ENCODE measurements around the gene TYW1B.
"Not testable (repeated sequence)": the region's sequence is repeated elsewhere in the genome, so short reads cannot be mapped to it uniquely, and the experiment has no call there.

TYW1B gene

GRCh38 chr7:72676880-72677279, 151.1 kb downstream of the TYW1B start:
- DNase-seq (ENCODE audit: low spot score); in situ Hi-C loops (cut with MboI; ENCODE audit: low pct_unique_long_range_greater_than_20kb, low sequenced_read_pairs, unreplicated experiment): not testable (repeated sequence)

GRCh38 chr7:72676086-72676690, 151.8 kb downstream of the TYW1B start:
- DNase-seq (ENCODE audit: low spot score); in situ Hi-C loops (cut with MboI; ENCODE audit: low pct_unique_long_range_greater_than_20kb, low sequenced_read_pairs, unreplicated experiment): not testable (repeated sequence)

GRCh38 chr7:72675686-72676085, 152.3 kb downstream of the TYW1B start:
- in situ Hi-C loops (cut with MboI; ENCODE audit: low pct_unique_long_range_greater_than_20kb, low sequenced_read_pairs, unreplicated experiment); DNase-seq (ENCODE audit: low spot score): not testable (repeated sequence)

GRCh38 chr7:72674394-72674793, 153.6 kb downstream of the TYW1B start:
- DNase-seq (ENCODE audit: low spot score) = no peak
- TF ChIP-seq CTCF (IDR thresholded peaks at IDR 0.05; ENCODE audit: extremely low read depth, insufficient read depth, missing control alignments) = no peak
- in situ Hi-C loops (cut with MboI; ENCODE audit: low pct_unique_long_range_greater_than_20kb, low sequenced_read_pairs, unreplicated experiment) = no loop called here

GRCh38 chr7:72670850-72671249, 157.2 kb downstream of the TYW1B start:
- DNase-seq (ENCODE audit: low spot score); in situ Hi-C loops (cut with MboI; ENCODE audit: low pct_unique_long_range_greater_than_20kb, low sequenced_read_pairs, unreplicated experiment): not testable (repeated sequence)

GRCh38 chr7:72668435-72668834, 159.6 kb downstream of the TYW1B start:
- in situ Hi-C loops (cut with MboI; ENCODE audit: low pct_unique_long_range_greater_than_20kb, low sequenced_read_pairs, unreplicated experiment); DNase-seq (ENCODE audit: low spot score): not testable (repeated sequence)

GRCh38 chr7:72667049-72667448, 161.0 kb downstream of the TYW1B start:
- in situ Hi-C loops (cut with MboI; ENCODE audit: low pct_unique_long_range_greater_than_20kb, low sequenced_read_pairs, unreplicated experiment); DNase-seq (ENCODE audit: low spot score): not testable (repeated sequence)

- in situ Hi-C loops (cut with MboI; ENCODE audit: low pct_unique_long_range_greater_than_20kb, low sequenced_read_pairs, unreplicated experiment); DNase-seq (ENCODE audit: low spot score): not testable (repeated sequence)
Observed at GRCh38 chr7:72648574-72648973, 179.4 kb downstream of the TYW1B start.

- in situ Hi-C loops (cut with MboI; ENCODE audit: low pct_unique_long_range_greater_than_20kb, low sequenced_read_pairs, unreplicated experiment); DNase-seq (ENCODE audit: low spot score): not testable (repeated sequence)
Observed at GRCh38 chr7:72643708-72644107, 184.3 kb downstream of the TYW1B start.

GRCh38 chr7:72641485-72642248, 186.3 kb downstream of the TYW1B start:
- in situ Hi-C loops (cut with MboI; ENCODE audit: low pct_unique_long_range_greater_than_20kb, low sequenced_read_pairs, unreplicated experiment); DNase-seq (ENCODE audit: low spot score): not testable (repeated sequence)

GRCh38 chr7:72640740-72641139, 187.3 kb downstream of the TYW1B start:
- DNase-seq (ENCODE audit: low spot score); in situ Hi-C loops (cut with MboI; ENCODE audit: low pct_unique_long_range_greater_than_20kb, low sequenced_read_pairs, unreplicated experiment): not testable (repeated sequence)

- DNase-seq (ENCODE audit: low spot score); in situ Hi-C loops (cut with MboI; ENCODE audit: low pct_unique_long_range_greater_than_20kb, low sequenced_read_pairs, unreplicated experiment): not testable (repeated sequence)
- peak; percentile 23 for TF ChIP-seq CTCF (IDR thresholded peaks at IDR 0.05; ENCODE audit: extremely low read depth, insufficient read depth, missing control alignments)
Observed at GRCh38 chr7:72635273-72635908, 192.6 kb downstream of the TYW1B start.

GRCh38 chr7:72632765-72633292, 195.2 kb downstream of the TYW1B start:
- DNase-seq (ENCODE audit: low spot score); in situ Hi-C loops (cut with MboI; ENCODE audit: low pct_unique_long_range_greater_than_20kb, low sequenced_read_pairs, unreplicated experiment): not testable (repeated sequence)

GRCh38 chr7:72628375-72628774, 199.6 kb downstream of the TYW1B start:
- DNase-seq (ENCODE audit: low spot score); in situ Hi-C loops (cut with MboI; ENCODE audit: low pct_unique_long_range_greater_than_20kb, low sequenced_read_pairs, unreplicated experiment): not testable (repeated sequence)

GRCh38 chr7:72626428-72627011, 201.5 kb downstream of the TYW1B start:
- DNase-seq (ENCODE audit: low spot score); in situ Hi-C loops (cut with MboI; ENCODE audit: low pct_unique_long_range_greater_than_20kb, low sequenced_read_pairs, unreplicated experiment): not testable (repeated sequence)

Measured in GM13977 (cell line).